HG03159 (cell line): Measurements from ENCODE around the gene SLC9B1.

Experiments
- ATAC-seq: cut with Tn5 transposase; IDR thresholded peaks from one replicate; pipeline ENCODE4 v1.9.1; 2021; ENCODE audit warnings: mild to moderate bottlenecking, moderate library complexity; ENCODE audit not compliant: unreplicated experiment

SLC9B1 gene

DNA sequence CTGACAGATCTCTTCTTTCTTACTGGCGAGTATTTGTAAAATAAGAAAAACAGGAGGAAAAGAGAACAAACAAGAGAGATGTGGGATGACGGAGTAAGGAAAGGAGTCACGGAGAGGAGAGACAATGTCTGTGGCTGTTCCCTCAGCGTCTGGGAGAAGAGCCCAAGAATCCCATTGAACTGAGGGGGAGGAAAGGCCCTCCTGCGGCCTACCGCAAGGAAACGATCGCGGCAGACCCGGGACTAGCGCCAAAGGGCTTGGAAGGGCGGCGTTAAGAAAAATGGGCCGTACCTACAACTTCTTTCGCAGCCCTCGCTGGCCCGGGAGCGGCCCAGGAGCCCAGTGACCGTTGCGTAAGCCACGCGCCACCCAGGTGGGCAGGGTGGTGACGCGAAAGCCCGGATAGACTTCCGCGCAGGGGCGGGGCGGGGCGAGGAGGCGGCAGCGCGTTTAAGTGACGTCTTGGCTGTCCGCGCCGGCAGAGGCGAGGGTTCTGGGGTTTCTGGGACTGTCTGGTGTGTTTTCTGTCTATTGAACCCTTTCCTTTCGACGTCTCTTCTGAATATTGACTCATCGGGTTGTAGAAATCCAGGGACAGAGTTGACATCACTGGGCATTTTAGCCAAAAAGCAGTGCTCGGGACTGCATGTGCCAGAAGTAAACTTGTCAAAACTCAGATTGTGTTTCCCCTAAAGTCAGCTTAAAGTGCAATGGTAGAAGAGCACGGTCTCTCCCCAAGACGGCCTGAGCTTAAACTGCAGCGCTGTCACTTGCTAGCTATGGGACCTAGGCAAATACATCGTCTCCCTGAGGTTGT, at the start of gene SLC9B1:
Gene SLC9B1 (minus strand): TSS at position 398 of the 817 bp plus-strand sequence. CDS start 27,994 bp downstream, outside the sequence.
- peak; percentile 99 for ATAC-seq

- ATAC-seq, result no peak
Observed at GRCh38 chr4:103067841-103068547, 48.5 kb upstream of the SLC9B1 start.

- no peak for ATAC-seq
Observed at GRCh38 chr4:103060453-103061148, 41.1 kb upstream of the SLC9B1 start.

DNA sequence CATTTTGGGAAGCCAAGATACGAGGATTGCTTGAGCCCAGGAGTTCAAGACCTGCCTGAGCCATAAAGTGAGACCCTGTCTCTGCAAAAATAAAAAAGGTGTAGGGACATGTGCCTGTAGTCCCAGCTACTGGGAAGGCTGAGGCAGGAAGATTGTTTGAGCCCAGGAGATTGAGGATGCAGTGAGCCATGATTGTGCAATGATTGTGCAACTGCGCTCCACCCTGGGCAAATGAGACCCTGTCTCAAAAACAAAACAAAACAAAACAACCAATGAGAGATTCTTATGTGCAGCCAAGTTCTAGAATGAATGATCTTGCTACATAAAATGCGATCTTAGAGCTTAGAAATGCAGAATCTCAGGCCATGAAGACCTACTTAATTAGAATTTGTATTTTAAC, 34.5 kb upstream of the SLC9B1 start:
- ATAC-seq, result no peak

GRCh38 chr4:103052779-103053178, 33.3 kb upstream of the SLC9B1 start:
- ATAC-seq, result no peak

- ATAC-seq, result no peak
Observed at GRCh38 chr4:103052145-103052544, 32.6 kb upstream of the SLC9B1 start.

DNA sequence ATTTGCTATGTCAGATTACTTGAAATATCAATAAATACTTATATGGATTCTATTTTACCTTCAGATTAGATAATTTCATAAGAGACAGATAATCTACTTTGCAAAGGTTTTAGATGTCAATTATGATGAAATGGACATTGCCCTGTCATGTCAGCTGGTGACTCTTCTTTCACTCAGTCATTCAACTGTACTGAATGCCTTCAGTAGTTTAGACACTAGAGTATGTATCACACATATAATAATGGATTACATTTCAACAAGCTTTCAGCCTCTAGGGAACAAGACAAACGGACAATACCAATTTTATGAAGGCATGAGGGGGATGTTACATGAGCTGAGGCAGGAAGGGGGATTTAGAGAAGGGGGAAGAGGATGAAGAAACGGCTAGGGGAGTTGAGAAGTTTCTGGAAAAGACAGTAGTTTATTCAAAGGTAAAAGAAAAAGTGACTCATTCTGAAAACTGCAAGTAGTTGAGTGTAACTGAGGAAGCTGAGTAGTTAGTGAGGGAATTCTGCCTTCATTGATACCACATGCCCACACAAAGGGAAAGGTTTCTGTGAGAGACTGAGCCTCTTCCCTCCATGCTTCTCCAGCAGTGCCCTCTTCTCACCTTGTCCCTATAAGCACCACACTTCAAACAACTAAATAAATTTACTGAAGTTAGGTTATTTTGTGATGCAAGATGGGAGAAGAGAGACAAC, 31.4 kb upstream of the SLC9B1 start:
- no peak for ATAC-seq

- peak; percentile 93 for ATAC-seq
Observed at GRCh38 chr4:103046416-103047290, 27.1 kb upstream of the SLC9B1 start.

DNA sequence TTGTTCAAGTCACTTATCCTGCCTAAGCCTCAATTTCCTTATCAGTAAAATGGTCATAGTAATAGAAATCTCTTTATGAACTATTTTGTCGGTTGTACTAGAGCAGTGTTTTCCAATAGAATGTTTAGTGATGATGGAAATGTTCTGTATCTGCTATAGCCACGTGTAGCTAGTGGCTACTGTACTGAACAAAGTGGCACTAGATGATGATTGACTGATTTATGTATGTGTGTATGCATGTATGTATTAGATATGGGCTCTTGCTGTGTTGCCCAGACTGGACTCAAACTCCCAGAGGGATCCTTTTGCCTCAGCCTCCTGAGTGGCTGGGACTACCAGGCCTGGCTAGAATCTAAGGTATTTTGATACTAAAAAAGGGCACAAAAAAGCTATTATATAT, 24.7 kb upstream of the SLC9B1 start:
- ATAC-seq, result no peak

- ATAC-seq, result no peak
Observed at GRCh38 chr4:103036169-103036568, 16.7 kb upstream of the SLC9B1 start.

- ATAC-seq, result peak; percentile 72
Observed at GRCh38 chr4:103032574-103032973, 13.1 kb upstream of the SLC9B1 start.

- ATAC-seq, result no peak
Observed at GRCh38 chr4:103030791-103031190, 11.3 kb upstream of the SLC9B1 start.

DNA sequence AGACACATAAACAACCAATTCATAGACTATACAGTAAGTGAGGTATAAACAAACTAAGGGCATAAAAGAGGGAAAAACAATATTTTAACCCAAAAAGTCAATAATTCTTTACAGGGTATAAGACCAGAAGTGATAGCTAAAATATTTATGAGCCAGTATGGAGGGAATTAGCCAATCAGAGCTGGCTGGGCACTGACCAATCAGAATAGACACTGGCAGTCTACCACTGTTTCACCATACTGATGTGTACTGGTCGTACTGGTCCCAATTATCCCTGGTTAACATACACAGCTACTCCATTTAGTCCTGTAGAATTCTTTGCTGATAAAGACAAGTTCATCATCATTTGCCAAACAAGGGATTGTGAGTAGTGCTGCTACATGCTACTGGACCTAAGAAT, 9.8 kb upstream of the SLC9B1 start:
- no peak for ATAC-seq

DNA sequence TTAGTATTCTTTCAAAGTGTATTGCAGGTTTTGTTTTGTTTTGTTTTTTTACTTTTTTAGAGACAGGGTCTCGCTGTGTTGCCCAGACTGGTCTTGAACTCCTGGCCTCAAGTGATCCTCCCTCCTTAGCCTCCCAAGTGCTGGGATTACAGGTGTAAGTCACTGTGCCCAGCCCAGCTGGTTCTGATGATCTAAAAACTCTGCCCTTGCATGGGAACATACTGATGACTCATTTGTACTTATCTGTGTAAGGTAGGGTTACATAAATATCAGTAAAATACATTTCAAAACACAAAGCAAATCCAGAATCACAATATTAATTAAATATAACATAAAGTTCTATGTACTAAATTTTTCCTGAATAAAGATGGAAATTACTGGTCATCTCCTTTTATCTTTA, 7.4 kb upstream of the SLC9B1 start:
- no peak for ATAC-seq

DNA sequence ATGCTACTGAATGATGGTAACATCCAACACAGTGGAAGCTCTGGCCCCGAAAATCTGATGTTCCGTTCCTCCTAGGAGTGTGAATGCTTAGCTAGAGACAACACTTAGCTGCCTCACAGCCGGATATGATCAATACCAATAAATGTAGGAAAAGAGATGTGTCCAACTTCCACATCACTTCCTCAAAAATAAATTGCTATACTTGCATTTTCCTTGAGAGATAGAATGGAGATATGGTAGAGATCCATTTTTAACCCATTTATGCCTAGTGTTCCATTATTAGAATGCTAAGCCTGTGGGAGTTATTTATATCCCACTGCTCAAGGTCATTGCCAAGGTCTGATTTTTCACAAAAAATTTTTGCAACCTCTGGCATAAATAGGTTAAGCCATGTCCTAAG, 5.5 kb upstream of the SLC9B1 start:
- no peak for ATAC-seq

DNA sequence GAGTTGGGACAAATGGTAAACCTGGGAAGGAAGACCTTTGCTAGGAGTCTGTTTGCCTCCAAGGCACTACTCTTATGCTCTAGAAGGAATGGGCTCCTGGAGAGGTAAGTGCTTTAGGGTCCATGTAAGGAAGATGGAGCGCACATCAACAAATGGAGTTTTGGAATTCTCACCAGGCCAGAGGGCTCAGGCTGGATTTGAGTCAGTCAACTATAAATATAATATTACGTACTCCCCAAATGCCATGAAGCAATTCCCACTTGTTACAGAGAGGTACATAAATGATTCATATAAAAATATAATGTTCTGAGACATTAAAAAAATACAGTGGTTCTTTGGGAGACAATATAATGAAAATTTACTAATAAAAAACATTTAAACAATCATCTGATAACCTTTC, 1.6 kb upstream of the SLC9B1 start:
- no peak for ATAC-seq

GRCh38 chr4:103018391-103019307, 856 bp downstream of the SLC9B1 start:
- no peak for ATAC-seq

- ATAC-seq, result no peak
Observed at GRCh38 chr4:103012551-103012950, 7.0 kb downstream of the SLC9B1 start.

DNA sequence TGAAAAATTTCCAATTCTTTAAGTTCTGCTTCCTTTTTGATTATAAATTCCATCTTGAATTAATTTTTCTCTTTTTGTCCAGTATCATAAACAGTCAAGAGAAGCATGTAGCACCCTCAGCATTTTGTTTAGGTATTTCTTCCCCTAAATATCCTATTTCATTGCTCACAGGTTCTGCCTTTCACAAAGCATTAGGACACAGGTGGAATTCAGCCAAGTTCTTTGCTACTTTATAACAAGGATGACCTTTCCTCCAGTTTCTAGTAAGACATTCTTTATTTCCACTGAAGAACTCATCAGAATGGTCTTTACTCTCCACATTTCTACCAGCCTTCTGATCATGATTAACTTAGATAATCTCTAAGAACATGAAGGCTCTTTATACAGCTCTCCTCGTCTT, 7.4 kb downstream of the SLC9B1 start:
- no peak for ATAC-seq
